CD14-positive monocyte (primary cell): Measurements from ENCODE around the gene CA10. TPM values are rescaled to one million over a fixed set of nuclear protein-coding genes. Genes with fewer than 3 reads are reported as not detected.

Experiments
- DNase-seq, 3 donors: peaks; one replicate each; pipeline ENCODE4 v3.0.0-alpha.2; 2011 to 2022
- H2AFZ ChIP-seq: 2 replicates; pipeline ENCODE4 v1.6.0; 2012; ENCODE audit warnings: mild to moderate bottlenecking, low read depth, low read length, inconsistent platforms; ENCODE audit not compliant: insufficient read depth, poor library complexity, severe bottlenecking
- H3K27ac ChIP-seq, 2 donors: 1 replicate in 1 of 2; 2 replicates in 1 of 2; pipeline ENCODE4 v1.5.1; 2012 to 2013; ENCODE audit warnings: low read length in 2 of 2, control low read depth in 1 of 2, inconsistent platforms in 1 of 2, low read depth in 1 of 2, mild to moderate bottlenecking in 1 of 2
- H3K27me3 ChIP-seq, 2 donors: one replicate each; pipeline versions ENCODE4 v1.6.0 to v1.6.1; 2011 to 2013; ENCODE audit warnings: low read length in 2 of 2; ENCODE audit not compliant: control insufficient read depth in 2 of 2, insufficient read depth in 2 of 2
- H3K36me3 ChIP-seq, 2 donors: replicated peaks in 1 of 2; 1 replicate in 1 of 2; 2 replicates in 1 of 2; pipeline versions ENCODE4 v1.5.1 to v1.6.1; 2012 to 2013; ENCODE audit warnings: low read length in 2 of 2, control low read depth in 1 of 2, inconsistent platforms in 1 of 2, mild to moderate bottlenecking in 1 of 2; ENCODE audit not compliant: insufficient read depth in 2 of 2, control insufficient read depth in 1 of 2
- H3K4me1 ChIP-seq, 2 donors: 1 replicate in 1 of 2; 2 replicates in 1 of 2; pipeline versions ENCODE4 v1.5.1 to v1.6.1; 2012 to 2013; ENCODE audit warnings: low read length in 2 of 2, control low read depth in 1 of 2, inconsistent platforms in 1 of 2, mild to moderate bottlenecking in 1 of 2, moderate library complexity in 1 of 2; ENCODE audit not compliant: insufficient read depth in 2 of 2, control insufficient read depth in 1 of 2
- H3K4me2 ChIP-seq: replicated peaks from 2 replicates; pipeline ENCODE3; 2012; ENCODE audit warnings: low read length, moderate library complexity, mild to moderate bottlenecking; ENCODE audit not compliant: poor library complexity, severe bottlenecking; ENCODE audit errors: extremely low read depth
- H3K4me3 ChIP-seq, 3 experiments: fragments of 200-600 bp in 1 of 3; sonication (generic) in 1 of 3; replicated peaks in 1 of 3; 1 replicate in 2 of 3; 2 replicates in 1 of 3; pipeline ENCODE4 v1.5.1; 2011 to 2013; ENCODE audit warnings: low read length in 3 of 3, mild to moderate bottlenecking in 3 of 3, control low read depth in 2 of 3, low read depth in 2 of 3, inconsistent platforms in 1 of 3, moderate library complexity in 1 of 3
- H3K79me2 ChIP-seq: 2 replicates; pipeline ENCODE4 v1.6.0; 2012; ENCODE audit warnings: mild to moderate bottlenecking, control low read depth, inconsistent platforms, low read length, moderate library complexity; ENCODE audit not compliant: insufficient read depth
- H3K9ac ChIP-seq: 2 replicates; pipeline ENCODE4 v1.6.0; 2017; ENCODE audit warnings: low read length, mild to moderate bottlenecking; ENCODE audit not compliant: insufficient read depth, poor library complexity, severe bottlenecking
- H3K9me3 ChIP-seq, 2 donors: replicated peaks in 1 of 2; 1 replicate in 1 of 2; 2 replicates in 1 of 2; pipeline versions ENCODE4 v1.5.1 to v1.6.1; 2012 to 2013; ENCODE audit warnings: low read length in 2 of 2, control low read depth in 1 of 2; ENCODE audit not compliant: control insufficient read depth in 1 of 2, insufficient read depth in 1 of 2
- H4K20me1 ChIP-seq: 2 replicates; pipeline ENCODE4 v1.6.0; 2012; ENCODE audit warnings: mild to moderate bottlenecking, low read length, control low read depth, moderate library complexity; ENCODE audit not compliant: insufficient read depth
- H3K27ac Mint-ChIP-seq, 7 donors: one replicate each; pipeline ENCODE4 v1.8.0; 2020; ENCODE audit warnings: mild to moderate bottlenecking in 7 of 7, mixed read lengths in 7 of 7, moderate library complexity in 6 of 7, inconsistent platforms in 2 of 7
- H3K27me3 Mint-ChIP-seq, 3 donors: one replicate each; pipeline ENCODE4 v1.8.0; 2021 to 2022; ENCODE audit warnings: low read depth in 3 of 3, mild to moderate bottlenecking in 3 of 3, mixed read lengths in 3 of 3, moderate library complexity in 3 of 3, inconsistent platforms in 1 of 3
- H3K36me3 Mint-ChIP-seq, 2 donors: one replicate each; pipeline ENCODE4 v1.8.0; 2020; ENCODE audit warnings: mixed read lengths in 2 of 2, inconsistent platforms in 1 of 2, mild to moderate bottlenecking in 1 of 2
- H3K4me1 Mint-ChIP-seq: one replicate; pipeline ENCODE4 v1.8.0; 2020; ENCODE audit warnings: mild to moderate bottlenecking, mixed read lengths
- H3K4me3 Mint-ChIP-seq, 2 donors: one replicate each; pipeline ENCODE4 v1.8.0; 2020; ENCODE audit warnings: mild to moderate bottlenecking in 2 of 2, mixed read lengths in 2 of 2, moderate library complexity in 1 of 2
- H3K9me3 Mint-ChIP-seq, 7 donors: one replicate each; pipeline ENCODE4 v1.8.0; 2020 to 2022; ENCODE audit warnings: mixed read lengths in 7 of 7, mild to moderate bottlenecking in 6 of 7, moderate library complexity in 6 of 7, inconsistent platforms in 2 of 7
- CTCF ChIP-seq: fragments of 200-600 bp; IDR thresholded peaks from one replicate; pipeline ENCODE4 v1.8.0; 2022; ENCODE audit warnings: antibody characterized with exemption, mild to moderate bottlenecking
- WGBS: methylation state at CpG from one replicate; pipeline ENCODE4 v1.1.5; 2013; ENCODE audit warnings: missing lambda C conversion rate; ENCODE audit not compliant: insufficient coverage; 5-methylcytosine and 5-hydroxymethylcytosine counted together
- intact Hi-C, 2 donors: fragments of 100-400 bp; cut with micrococcal nuclease; formaldehyde crosslinking; loops; one replicate each; pipeline versions ENCODE4 v1.15.0 to v1.15.1; 2023
- polyA plus RNA-seq, 3 donors: library from polyadenylated mRNA; depleted of rRNA in 1 of 3; unstranded in 2 of 3; stranded (reverse) in 1 of 3; fragments of 300-500 nt in 2 of 3; fragments of >200 nt in 1 of 3; fragmentation: Illumina TruSeq in 2 of 3; gene quantifications; 1 replicate in 2 of 3; 2 replicates in 1 of 3; pipeline ENCODE4 v1.2.3, GENCODE V29; 2012 to 2021

CA10 gene
- polyA plus RNA-seq, 3 donors = not detected

GRCh38 chr17:52202520-52203080 lies 44.1 kb upstream of the CA10 start:
- no peak for TF ChIP-seq CTCF
- intact Hi-C loops = no loop called here
- H3K4me3 Mint-ChIP-seq = no peak overlapping the region

GRCh38 chr17:52201767-52202519 lies 43.4 kb upstream of the CA10 start:
- no peak overlapping the region for H3K4me3 ChIP-seq
- no peak overlapping the region for H2AFZ ChIP-seq
- no peak overlapping the region for H3K9ac ChIP-seq
- no peak for DNase-seq
- H3K36me3 ChIP-seq = no peaks in the 10 kb centered on the region
- H4K20me1 ChIP-seq = no peaks in the 10 kb centered on the region
- Mint-ChIP-seq H3K4me3 (no peak overlapping the region), H3K4me1 (no peaks in the 10 kb centered on the region), H3K27me3 (peaks cover 1 to 2% (median 1%) of the 10 kb centered on the region in 3 donors), H3K27ac (no peak overlapping the region), H3K36me3 (no peaks in the 10 kb centered on the region), H3K9me3 (peaks cover 0 to 3% (median 0%) of the 10 kb centered on the region in 7 donors)
- H3K4me2 ChIP-seq = no peak overlapping the region
- peaks cover 0 to 3% of the 10 kb centered on the region in 2 donors for H3K9me3 ChIP-seq
- H3K27ac ChIP-seq = no peak overlapping the region
- no peaks in the 10 kb centered on the region for H3K79me2 ChIP-seq
- intact Hi-C loops = no loop called here
- no peaks in the 10 kb centered on the region for H3K27me3 ChIP-seq
- no peak for TF ChIP-seq CTCF
- 25% methylated on average over 1 of the region's 2 CpGs for WGBS
- no peaks in the 10 kb centered on the region for H3K4me1 ChIP-seq

More at GRCh38 chr17:52202520-52203080, 44.1 kb upstream of the CA10 start:
- H3K9me3 Mint-ChIP-seq = peaks cover 0 to 3% (median 0%) of the 10 kb centered on the region in 7 donors
- DNase-seq = no peak
- Histone ChIP-seq H3K4me3 (no peak overlapping the region), H3K79me2 (no peaks in the 10 kb centered on the region), H2AFZ (no peak overlapping the region), H3K9me3 (peaks cover 0 to 3% of the 10 kb centered on the region in 2 donors), H3K4me1 (no peaks in the 10 kb centered on the region), H3K27ac (no peak overlapping the region), H4K20me1 (no peaks in the 10 kb centered on the region), H3K9ac (no peak overlapping the region), H3K27me3 (no peaks in the 10 kb centered on the region), H3K4me2 (no peak overlapping the region), H3K36me3 (no peaks in the 10 kb centered on the region)
- no peaks in the 10 kb centered on the region for H3K36me3 Mint-ChIP-seq
- WGBS = no CpG with 5 or more reads among the region's 2 CpGs
- H3K4me1 Mint-ChIP-seq = no peaks in the 10 kb centered on the region
- no peak overlapping the region for H3K27ac Mint-ChIP-seq
- H3K27me3 Mint-ChIP-seq = peaks cover 1 to 2% (median 1%) of the 10 kb centered on the region in 3 donors
